Mesenteric fat pad (tissue), 1 donor: ENCODE measurements around the gene BCAS1. TPM values are rescaled to one million over a fixed set of nuclear protein-coding genes. Genes with fewer than 3 reads are reported as not detected.

ENCODE experiments used
- DNase-seq: peaks from one replicate; pipeline ENCODE4 v3.0.0-alpha.2; 2020; ENCODE audit warnings: low spot score
- total RNA-seq: library from RNA; stranded (reverse); fragmentation: NEBNext Ultra II Directional; extraction: Animal tissue kit (Norgen Biotek cat#: 25700); gene quantifications from one replicate; pipeline ENCODE4 v1.2.1, GENCODE V29; 2021
- donor health status: DM: yes; HTN: yes; CAD: no.

Gene BCAS1
- total RNA-seq, 1 donor from 2014 or later: 0.51 TPM

DNA sequence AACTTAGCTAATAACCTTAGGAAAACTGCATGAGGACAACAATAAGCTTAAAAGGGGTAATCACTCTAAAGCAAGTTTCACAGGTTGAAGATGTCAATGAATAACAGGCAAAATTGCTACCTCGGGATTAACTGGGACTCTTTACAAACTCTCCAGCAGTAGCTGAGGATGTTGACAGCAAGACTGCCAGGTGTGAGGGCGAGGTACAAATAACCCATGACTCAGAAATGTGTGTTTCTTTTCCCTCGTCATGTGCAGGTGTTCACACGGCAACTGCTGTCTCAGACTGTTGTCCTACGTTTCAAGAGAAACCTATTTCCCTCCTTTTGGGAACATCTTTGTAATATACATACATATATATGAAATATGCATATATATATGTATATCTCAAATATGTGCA, 15.9 kb downstream of the BCAS1 start:
- DNase-seq: no peak

DNA sequence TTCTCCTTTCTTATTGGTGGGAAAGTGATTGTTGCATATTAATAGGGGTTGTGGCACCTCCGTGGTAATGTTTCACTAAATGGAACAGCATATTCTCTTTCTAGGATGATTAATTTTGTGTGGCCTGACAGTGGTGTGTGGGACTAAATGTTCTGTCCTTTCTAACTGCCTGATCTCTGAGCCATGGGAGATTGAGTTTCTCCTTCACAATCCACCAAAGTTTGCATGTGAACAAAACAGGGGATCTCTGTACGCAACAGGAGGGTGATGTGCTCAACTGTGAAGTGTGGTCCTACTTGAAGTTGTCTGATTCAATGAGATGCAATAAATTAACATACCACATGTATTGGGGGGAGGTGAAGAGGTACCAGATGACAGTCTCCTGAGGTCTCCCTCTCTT, 19.3 kb downstream of the BCAS1 start:
- no peak for DNase-seq

DNA sequence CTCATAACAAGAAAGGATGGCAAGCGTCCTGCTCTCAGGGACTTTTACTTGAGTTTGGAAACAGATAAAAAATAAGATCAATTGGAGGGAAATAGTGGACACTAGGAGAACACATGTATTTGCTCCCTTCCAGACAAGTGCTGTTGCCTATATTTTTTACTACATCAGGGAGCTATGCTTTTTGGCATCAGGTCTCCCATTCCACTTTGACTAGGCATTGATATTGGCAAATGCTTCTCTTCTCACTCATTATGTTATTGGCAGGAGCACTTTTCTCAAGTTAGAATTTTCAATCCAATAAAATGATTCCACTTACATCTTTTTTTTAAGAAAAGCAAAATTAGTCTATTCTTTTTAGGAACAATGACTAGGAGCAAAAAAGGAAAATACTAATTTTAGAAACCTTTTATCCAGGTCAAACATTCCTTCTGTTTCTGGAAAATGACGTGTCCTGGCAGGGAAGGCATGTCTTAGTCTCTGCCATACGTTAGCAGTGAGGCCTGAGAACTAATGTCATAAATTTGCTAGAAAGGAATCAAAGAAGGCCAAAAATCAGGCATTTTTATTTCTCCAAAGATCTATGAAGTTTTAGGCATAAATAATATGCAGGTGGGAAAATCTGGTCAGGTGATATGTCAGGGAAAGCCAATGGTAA, 21.4 kb downstream of the BCAS1 start:
- DNase-seq: no peak

DNA sequence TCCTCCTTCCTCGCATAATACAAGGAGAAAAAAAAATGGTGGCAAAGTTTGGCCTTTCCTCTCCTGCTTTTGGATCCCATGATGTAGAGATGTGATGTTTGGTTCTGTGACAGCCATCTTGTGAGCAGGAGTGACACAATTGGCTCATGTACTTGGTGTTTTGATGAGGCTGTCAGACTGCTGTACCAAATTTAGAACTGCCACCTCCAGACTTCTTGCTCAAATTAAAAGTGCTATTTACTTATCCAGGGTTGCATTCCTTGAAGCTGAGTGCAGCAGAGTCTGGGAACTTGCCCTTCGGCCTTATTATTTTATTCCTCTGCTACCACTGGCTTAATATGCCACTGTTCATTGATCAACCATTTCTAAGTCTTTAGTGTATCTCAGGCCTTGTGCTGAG, 21.9 kb downstream of the BCAS1 start:
- DNase-seq: no peak

DNA sequence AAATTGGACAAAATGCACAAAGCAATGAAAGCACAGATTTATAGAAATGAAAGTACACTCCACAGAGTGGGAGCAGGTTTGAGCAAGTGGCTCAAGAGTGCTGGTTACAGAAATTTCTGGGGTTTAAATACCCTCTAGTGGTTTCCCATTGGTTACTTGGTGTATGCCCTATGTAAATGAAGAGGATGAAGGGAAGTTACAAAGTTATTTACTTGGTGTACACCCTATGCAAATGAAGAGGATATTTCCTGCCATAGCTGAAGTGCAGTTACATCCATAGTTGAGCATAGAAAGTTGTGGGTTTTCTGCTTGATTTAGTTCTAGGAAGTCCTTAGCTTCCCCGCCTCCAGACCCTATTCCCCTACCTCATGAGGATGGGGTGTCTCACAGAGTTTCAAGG, 22.7 kb downstream of the BCAS1 start:
- no peak for DNase-seq

DNA sequence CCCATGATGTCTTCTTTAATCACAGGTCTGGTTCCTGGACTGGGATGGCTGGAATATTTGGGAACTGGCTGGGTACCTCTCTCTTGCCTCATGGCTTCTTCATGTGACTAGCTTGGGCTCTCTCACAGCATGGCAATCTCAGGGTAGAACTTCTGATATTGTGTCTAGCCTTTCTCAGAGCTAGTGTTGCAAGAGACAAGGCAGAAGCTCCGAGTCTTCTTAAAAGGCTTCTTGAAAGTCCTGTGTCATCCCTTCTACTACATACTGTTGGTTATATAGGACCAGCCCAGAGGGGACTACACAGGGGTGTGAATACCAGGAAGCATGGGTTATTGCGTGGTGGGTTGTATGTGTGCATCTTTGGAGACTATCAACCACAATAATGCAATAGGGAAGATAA, 23.3 kb downstream of the BCAS1 start:
- no peak for DNase-seq

DNA sequence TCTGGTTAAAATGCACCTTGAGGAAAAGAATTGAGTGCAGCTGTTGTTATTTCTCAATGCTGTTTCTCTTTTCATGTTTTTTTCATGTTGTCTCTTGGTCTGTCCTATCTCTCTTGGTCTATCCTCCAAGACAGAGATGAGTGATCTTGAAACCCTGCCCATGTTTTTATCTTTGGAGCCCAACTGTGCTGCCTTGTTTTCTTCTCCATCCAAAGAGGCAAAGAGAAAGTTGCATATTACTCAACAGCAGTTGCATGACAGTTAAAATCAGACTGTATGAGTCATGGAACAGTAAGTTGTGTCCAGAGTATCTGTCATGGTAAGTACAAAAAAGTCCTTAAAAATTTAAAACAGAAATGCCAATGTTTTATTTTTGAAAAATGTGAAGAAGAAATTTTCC, 26.2 kb downstream of the BCAS1 start:
- DNase-seq: no peak

DNA sequence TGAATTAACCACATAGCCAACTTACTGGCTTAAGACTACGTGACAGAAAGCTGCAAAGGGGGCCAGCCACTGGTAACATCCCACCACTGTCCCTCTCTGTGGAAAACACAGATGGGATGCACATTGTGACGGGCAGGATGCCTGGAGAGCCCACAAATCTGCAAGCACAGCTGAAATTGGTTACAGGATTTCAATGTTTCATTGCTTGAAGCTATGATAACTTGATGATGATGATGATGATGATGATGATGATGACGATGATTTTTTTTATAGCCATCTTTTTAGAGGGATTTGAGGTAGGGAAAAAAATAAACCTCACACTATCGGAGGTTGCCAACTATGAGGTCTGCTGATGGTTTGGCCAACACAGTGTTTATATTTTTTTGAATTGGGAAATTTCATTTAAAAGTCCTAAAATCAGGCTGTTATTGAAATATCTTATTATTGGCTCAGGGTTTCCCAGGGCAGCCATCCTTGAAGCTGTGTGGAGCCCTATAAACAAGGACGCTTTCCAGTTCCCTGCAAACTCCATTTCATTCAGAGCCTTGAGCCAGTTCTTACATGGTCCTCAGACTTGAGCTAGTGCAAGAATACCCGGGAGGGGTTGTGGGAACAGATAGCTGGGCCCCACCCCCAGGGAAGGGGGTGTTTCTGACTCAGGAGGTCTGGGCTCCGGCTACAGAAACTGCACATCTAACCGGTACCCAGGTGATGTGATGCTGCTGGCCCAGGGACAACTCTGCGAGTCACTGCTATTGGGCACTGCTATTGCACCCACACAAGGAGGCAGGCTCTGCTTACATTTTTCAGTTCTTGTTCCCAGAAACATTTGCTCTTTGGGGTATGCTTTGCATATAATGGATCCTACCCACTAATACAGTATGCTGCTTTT, 27.1 kb downstream of the BCAS1 start:
- no peak for DNase-seq

DNA sequence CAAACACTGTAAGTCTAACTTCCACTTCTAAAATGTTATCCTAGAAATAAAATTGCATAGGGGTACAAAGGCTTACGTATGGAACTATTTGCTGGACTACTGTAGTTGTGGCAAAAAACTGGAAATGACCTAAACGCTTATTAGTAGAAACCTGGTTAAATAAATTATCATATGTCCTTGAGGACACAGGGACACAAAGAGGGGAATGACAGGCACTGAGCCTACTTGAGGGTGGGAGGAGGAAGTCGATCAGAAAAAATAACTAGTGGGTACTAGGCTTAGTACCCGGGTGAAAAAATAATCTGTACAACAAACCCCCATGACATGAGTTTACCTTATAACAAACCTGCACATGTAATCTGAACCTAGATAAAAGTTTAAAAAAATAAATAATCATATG, 28.4 kb downstream of the BCAS1 start:
- no peak for DNase-seq

DNA sequence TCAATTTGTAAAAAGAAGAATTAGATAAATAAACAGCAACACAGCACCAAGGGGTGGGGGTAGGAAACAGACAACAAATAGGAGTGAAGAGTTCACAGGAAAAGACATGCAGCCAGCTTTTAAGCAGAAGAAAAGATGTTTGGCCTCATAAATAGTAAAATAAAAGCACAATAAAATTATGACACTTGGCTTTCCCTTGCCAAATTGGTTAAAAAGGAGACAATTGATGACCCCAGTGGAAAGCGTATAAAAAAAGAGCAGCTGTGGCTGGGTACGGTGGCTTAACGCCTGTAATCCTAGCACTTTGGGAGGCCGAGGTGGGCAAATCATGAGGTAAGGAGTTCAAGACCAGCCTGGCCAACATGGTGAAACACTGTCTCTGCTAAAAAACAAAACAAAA, 29.1 kb downstream of the BCAS1 start:
- DNase-seq: no peak

DNA sequence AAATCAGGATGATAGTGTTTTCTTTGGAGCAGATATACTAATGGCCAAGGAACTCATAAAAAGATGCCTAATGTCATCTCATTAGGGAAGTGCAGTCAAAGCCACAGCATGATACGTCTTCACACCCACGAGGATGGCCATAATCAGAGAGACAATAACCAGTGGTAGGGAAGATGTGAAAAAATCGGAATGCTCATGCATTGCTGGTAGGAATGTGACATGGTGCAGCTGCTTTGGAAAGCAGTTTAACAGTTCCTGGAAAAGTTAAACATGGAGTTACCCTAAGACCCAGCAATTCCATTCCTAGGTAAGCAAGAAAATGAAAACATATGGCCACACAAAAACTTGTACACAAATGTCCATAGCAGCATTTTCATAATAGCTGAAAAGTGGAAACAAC, 29.9 kb downstream of the BCAS1 start:
- DNase-seq: no peak

DNA sequence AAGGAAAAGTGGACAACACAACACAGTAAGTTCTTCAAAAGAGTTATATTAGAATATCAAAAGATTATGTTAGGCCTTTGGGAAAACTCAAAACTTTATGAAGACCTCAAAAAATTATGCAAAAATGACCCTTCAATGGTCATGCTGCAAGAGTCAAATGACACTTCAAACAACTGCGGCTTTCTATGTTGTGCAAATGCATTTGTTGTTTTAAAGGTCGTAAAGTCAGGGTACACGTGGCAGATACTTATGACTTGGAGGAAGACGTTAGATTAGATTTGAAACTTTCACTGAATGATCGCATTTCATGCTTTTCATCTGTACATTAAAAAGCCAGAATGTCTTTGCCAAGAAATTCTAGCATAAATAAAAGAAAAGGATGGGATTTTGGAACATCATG, 31.4 kb downstream of the BCAS1 start:
- no peak for DNase-seq

DNA sequence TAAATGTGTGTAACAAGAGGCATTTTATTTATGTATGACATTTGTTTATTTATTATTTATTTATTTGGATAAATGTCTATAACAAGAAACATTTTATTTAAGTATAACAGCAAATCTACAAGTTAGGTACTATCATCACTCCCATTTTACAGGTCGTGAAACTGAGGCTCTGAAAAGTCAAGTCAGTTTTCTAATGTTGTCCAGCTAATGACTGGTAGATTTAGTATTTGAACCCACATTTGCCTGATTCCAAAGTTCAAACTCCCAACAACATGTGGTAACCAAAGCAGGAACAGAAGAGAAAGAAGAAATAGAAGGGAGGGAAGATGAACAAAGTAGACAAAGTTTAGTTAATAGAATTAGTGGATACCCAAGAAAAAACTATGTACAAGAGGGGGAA, 32.9 kb downstream of the BCAS1 start:
- no peak for DNase-seq

DNA sequence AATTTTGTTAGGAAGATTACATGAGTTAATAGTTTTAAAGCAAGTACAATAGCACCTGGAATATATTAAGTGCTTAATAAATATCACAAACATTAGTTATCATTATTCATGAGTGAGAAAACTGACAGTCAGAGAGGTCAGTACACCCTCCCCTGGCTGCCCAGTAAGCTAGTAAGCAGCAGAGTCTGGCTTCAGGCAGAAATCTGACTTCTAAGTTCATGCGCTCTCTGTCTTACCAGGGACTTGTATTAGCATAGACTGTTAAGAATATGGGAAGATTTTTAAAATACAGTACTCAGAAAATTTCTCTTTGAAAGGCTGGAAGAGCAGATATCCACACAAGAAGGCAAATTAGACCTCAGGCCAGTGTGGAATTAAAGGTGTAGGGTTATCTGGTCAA, 40.8 kb downstream of the BCAS1 start:
- no peak for DNase-seq

DNA sequence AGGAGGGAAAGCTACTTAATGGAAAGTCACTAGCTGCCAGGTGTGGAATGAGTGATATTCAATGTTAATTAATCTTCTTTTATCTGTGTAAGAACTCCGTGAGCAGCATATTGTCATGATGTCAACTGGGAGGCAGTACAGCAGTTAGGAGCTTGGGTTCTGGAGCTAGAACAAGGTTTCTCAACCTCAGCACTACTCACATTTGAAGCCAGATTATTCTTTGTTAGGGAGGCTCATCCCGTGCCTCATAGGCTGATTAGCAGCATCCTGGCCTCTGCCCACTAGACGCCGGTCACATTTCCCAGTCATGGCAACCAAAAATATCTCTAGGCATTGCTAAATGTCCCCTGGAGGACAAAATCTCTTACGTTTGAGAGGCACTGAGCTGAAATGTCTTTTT, 41.2 kb downstream of the BCAS1 start:
- DNase-seq: no peak

DNA sequence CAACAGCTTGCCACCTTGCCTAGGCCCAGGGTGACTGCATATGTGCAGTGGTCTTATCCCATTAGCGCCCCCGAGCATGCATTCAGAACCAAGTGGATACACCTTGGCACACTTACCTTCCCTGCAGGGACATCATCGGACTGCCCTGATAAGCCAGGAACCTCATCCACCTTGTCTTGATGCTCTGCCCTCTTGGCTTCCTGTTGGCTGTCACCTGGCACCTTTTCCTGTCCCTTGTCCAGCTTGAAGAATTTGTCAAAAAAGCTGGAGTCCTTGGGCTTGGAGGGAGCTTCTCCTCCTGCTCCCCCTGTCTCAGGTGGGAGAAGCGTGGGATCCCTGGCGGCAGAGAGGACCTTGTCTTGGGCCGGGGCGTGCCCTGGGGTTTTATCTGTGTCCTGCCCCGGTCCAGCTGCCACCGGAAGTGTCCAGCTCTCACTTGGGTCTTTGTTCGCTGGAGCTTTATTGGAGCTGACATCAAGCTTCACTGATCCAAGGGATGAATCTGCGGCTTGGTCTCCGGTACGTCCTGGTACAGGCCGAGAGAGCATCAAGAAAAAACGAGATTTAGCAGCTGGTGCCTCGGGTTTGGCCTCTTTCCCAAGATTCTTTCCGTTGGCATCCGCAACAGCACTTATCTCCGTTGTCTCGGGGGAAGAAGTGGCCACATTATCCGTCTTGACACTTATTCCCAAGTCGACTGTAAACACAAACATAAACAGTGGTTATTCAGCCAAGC, 42.0 kb downstream of the BCAS1 start:
- DNase-seq: no peak

DNA sequence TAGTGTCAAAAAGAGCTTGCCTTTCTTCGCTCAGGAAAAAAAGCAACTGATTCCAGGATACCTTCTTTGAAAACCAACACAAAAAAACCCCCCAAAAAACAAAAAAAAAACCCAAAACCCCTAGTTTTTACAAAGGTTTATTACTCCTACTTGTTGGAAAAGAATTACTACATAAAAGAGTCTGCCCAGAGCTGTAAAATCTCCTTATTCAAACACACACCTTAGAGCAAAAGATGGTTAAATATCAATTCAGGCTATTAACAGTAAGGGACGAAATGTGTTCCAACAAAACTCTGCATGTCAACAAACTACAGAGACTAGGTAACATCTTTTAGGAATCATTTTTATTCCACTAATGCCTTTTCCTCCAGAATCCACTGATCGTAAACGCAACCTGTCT, 42.7 kb downstream of the BCAS1 start:
- DNase-seq: no peak

DNA sequence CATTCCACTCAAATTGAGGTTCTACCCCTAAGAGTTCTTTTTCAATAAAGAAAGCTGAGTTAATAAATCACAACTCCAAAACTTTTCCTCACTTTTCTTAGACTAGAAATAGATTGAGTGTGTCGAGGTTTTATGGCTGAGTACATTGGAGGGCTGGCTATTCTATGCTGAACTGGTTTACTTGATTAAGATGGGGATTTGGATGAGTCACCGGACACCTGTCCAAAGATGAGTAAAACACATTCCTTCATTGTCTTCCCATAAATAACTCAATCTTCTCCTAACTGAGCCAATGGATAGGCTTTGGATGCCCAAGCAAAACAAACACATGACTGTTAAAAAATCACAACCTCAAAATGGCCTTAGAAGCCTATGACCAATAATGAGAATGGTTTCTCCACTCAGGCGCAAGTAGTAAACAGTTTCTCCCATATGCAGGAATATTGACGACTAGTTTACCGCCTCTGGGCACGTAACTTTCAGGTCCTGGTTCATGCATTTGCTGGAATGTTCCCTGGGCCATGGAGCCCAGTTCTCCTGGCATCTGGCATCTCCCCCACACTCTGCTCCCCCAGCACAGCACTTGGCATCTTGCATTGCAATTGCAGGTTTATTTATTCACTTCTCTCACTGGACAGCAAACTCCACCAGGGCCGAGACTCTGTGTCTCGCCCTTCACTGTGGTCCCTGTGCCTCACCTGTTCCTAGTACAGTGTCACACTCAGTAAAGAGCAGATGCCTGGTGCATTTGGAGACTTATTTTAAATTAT, 43.9 kb downstream of the BCAS1 start:
- DNase-seq: no peak

DNA sequence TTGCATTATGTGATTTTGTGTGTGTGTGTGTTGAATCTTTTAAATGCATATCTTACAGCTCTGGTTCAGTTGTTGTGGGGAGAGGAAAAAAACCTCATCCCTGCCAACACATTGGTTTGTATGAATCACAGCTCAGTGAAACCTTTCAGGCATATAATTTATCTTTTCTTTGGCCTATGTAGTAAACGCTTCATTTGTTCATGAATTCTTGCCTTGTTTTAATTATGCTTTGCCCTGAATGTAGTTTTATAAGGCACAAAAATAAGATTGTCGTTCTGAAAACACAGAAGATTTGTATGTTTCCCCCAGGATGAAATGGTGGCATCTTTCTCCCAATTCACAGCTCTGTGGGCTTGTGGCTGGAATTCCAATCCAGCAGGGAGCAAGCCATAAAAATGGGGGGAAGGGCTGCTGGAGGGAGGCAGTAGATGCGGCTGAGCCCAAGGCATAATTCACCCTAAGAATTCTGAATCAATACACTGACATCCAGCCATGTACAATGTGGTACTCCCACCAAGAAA, 45.1 kb downstream of the BCAS1 start:
- DNase-seq: no peak

DNA sequence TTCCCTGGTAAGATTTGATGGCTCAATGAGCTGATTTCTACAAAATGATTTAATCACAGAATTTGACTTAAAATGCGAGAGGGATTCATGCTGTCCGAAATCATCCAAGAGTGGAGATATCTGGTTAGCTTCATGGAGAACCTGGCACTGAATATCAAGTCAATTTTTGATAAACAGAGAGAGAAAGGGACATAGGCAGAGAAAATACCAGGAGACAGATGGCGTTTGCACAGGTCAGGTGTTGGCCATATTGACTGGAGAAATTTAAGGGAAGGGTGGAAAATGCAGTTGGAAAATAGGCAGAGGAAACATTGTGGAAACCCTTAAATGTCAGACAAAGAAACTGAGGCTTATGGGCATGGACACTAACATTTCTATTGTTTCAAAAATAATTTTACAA, 47.0 kb downstream of the BCAS1 start:
- DNase-seq: no peak
